Motor neuron (in vitro differentiated cells): Measurements from ENCODE around the gene RAPGEF1. TPM values are rescaled to one million over a fixed set of nuclear protein-coding genes. Genes with fewer than 3 reads are reported as not detected.
A peak's percentile ranks its signal among the peaks of the same experiment; 100 is the strongest.
"Not testable (repeated sequence)": the region's sequence is repeated elsewhere in the genome, so short reads cannot be mapped to it uniquely, and the experiment has no call there.

ENCODE experiments used
- ATAC-seq, 8 experiments: fragments of 200-7000 bp; cut with Tn5 transposase; replicated peaks in 6 of 8; 2 replicates each; pipeline ENCODE4 v1.8.0; 2021; ENCODE audit warnings: mild to moderate bottlenecking in 8 of 8, moderate library complexity in 8 of 8
- H3K27ac ChIP-seq, 2 donors: fragments of 250-450 bp; sonication (Bioruptor Pico); 2 replicates each; pipeline ENCODE4 v1.9.0; 2021; ENCODE audit warnings: antibody characterized with exemption in 2 of 2, mild to moderate bottlenecking in 2 of 2, moderate library complexity in 1 of 2
- H3K4me1 ChIP-seq, 2 donors: fragments of 250-450 bp; sonication (Bioruptor Pico); replicated peaks in 1 of 2; 2 replicates each; pipeline ENCODE4 v1.6.1; 2021; ENCODE audit warnings: antibody characterized with exemption in 2 of 2, mild to moderate bottlenecking in 2 of 2, moderate library complexity in 1 of 2
- H3K4me3 ChIP-seq, 5 donors: fragments of 250-450 bp; sonication (Bioruptor Pico); 2 replicates each; pipeline ENCODE4 v1.9.0; 2021; ENCODE audit warnings: antibody characterized with exemption in 5 of 5, mild to moderate bottlenecking in 5 of 5, moderate library complexity in 4 of 5
- WGBS, 10 experiments: fragments of 450-650 bp; shearing (Covaris generic); methylation state at CpG; one replicate each; pipeline ENCODE4 v1.0.0; 2022; 5-methylcytosine and 5-hydroxymethylcytosine counted together
- in situ Hi-C, 9 experiments: fragments of 400-800 bp; cut with MboI; loops; one replicate each; pipeline ENCODE4 v1.15.0; 2021; ENCODE audit warnings: low sequenced_read_pairs in 9 of 9, low pct_unique_long_range_greater_than_20kb in 2 of 9; ENCODE audit not compliant: unreplicated experiment in 9 of 9
- total RNA-seq, 8 experiments: library from RNA; unstranded; fragments of 300-600 nt; gene quantifications; 2 replicates each; pipeline versions ENCODE4 v1.2.3 to v1.2.4, GENCODE V29; 2022

RAPGEF1 gene
- total RNA-seq, 8 experiments from 2014 or later: 15.4 to 42.0 (median 24.9) TPM

GRCh38 chr9:131656356-131657036, 83.4 kb downstream of the RAPGEF1 start:
- no peak overlapping the region for H3K4me3 ChIP-seq
- H3K4me1 ChIP-seq: peaks cover 10 to 37% of the 10 kb centered on the region in 2 donors
- in situ Hi-C loops: no loop called here
- WGBS, 10 experiments: 33 to 89% (median 76%) methylated on average over 1 to 9 of the region's 9 CpGs; no CpG with 5 or more reads in 4 of the 10 experiments
- ATAC-seq: peak in 5 of 8 experiments; percentile 29 to 76 (median 58)
- H3K27ac ChIP-seq: no peak overlapping the region

- 60 to 100% (median 88%) methylated on average over 1 to 4 of the region's 5 CpGs; no CpG with 5 or more reads in 2 of the 10 experiments for WGBS, 10 experiments
- in situ Hi-C loops, H3K27ac ChIP-seq, ATAC-seq, H3K4me3 ChIP-seq: not testable (repeated sequence)
- H3K4me1 ChIP-seq: peaks cover 0 to 24% of the 10 kb centered on the region in 2 donors
Observed at GRCh38 chr9:131654369-131654768, 85.5 kb downstream of the RAPGEF1 start.

- in situ Hi-C loops: no loop called here
- no peak for ATAC-seq
- Histone ChIP-seq H3K4me1 (peaks cover 0 to 4% of the 10 kb centered on the region in 2 donors), H3K4me3 (no peak overlapping the region), H3K27ac (no peak overlapping the region)
- WGBS, 10 experiments: 29 to 100% (median 96%) methylated on average over 1 to 3 of the region's 3 CpGs; no CpG with 5 or more reads in 1 of the 10 experiments
Observed at GRCh38 chr9:131651599-131651998, 88.3 kb downstream of the RAPGEF1 start.

- Histone ChIP-seq H3K27ac (no peak overlapping the region), H3K4me3 (no peak overlapping the region), H3K4me1 (no peaks in the 10 kb centered on the region)
- WGBS, 10 experiments: 75 to 100% (median 96%) methylated on average over 1 to 2 of the region's 2 CpGs; no CpG with 5 or more reads in 4 of the 10 experiments
- in situ Hi-C loops: no loop called here
- no peak for ATAC-seq
Observed at GRCh38 chr9:131651160-131651559, 88.7 kb downstream of the RAPGEF1 start.

GRCh38 chr9:131650254-131650653, 89.6 kb downstream of the RAPGEF1 start:
- Histone ChIP-seq H3K4me1 (peaks cover 0 to under 1% of the 10 kb centered on the region in 2 donors), H3K27ac (no peak overlapping the region), H3K4me3 (no peak overlapping the region)
- whole genome bisulfite sequencing, 10 experiments: 7 to 94% (median 69%) methylated on average over 1 to 3 of the region's 4 CpGs; no CpG with 5 or more reads in 2 of the 10 experiments
- in situ Hi-C loops: no loop called here
- ATAC-seq: peak in 5 of 8 experiments; percentile 26 to 96 (median 77)

- peaks cover 3 to 5% of the 10 kb centered on the region in 2 donors for H3K4me1 ChIP-seq
- peak in 1 of 8 experiments; percentile 8 for ATAC-seq
- no peak overlapping the region for H3K27ac ChIP-seq
- 40 to 100% (median 87%) methylated on average over 1 to 5 of the region's 6 CpGs; no CpG with 5 or more reads in 2 of the 10 experiments for WGBS, 10 experiments
- H3K4me3 ChIP-seq: no peak overlapping the region
- in situ Hi-C loops: no loop called here
Observed at GRCh38 chr9:131649646-131650045, 90.2 kb downstream of the RAPGEF1 start.

- Histone ChIP-seq H3K4me3 (no peak overlapping the region), H3K4me1 (peaks cover 3 to 5% of the 10 kb centered on the region in 2 donors), H3K27ac (no peak overlapping the region)
- peak in 6 of 8 experiments; percentile 22 to 91 (median 84) for ATAC-seq
- in situ Hi-C loops: no loop called here
- WGBS, 10 experiments: 25 to 96% (median 80%) methylated on average over 1 to 9 of the region's 13 CpGs; no CpG with 5 or more reads in 1 of the 10 experiments
Observed at GRCh38 chr9:131645078-131645776, 94.6 kb downstream of the RAPGEF1 start.

- no peak for ATAC-seq
- in situ Hi-C loops: no loop called here
- Histone ChIP-seq H3K4me1 (peaks cover 5% of the 10 kb centered on the region in 2 donors), H3K4me3 (no peak overlapping the region), H3K27ac (no peak overlapping the region)
- WGBS, 10 experiments: 78 to 100% (median 86%) methylated on average over 1 to 11 of the region's 13 CpGs; no CpG with 5 or more reads in 3 of the 10 experiments
Observed at GRCh38 chr9:131642496-131643083, 97.3 kb downstream of the RAPGEF1 start.

GRCh38 chr9:131641618-131642495, 98.0 kb downstream of the RAPGEF1 start:
- Histone ChIP-seq H3K27ac (no peak overlapping the region), H3K4me1 (peaks cover 5% of the 10 kb centered on the region in 2 donors), H3K4me3 (no peak overlapping the region)
- 57 to 96% (median 91%) methylated on average over 5 to 17 of the region's 18 CpGs for WGBS, 10 experiments
- in situ Hi-C loops: no loop called here
- ATAC-seq: peak in 3 of 8 experiments; percentile 27 to 65 (median 41)

GRCh38 chr9:131640438-131641137, 99.3 kb downstream of the RAPGEF1 start:
- in situ Hi-C loops: no loop called here
- peak in 3 of 8 experiments; percentile 23 to 60 (median 26) for ATAC-seq
- 71 to 100% (median 88%) methylated on average over 1 to 10 of the region's 11 CpGs; no CpG with 5 or more reads in 2 of the 10 experiments for WGBS, 10 experiments

GRCh38 chr9:131639769-131640437, 100.0 kb downstream of the RAPGEF1 start:
- WGBS, 10 experiments: 44 to 95% (median 83%) methylated on average over 2 to 7 of the region's 9 CpGs
- no peak for ATAC-seq
- in situ Hi-C loops: no loop called here

More at GRCh38 chr9:131640438-131641137, 99.3 kb downstream of the RAPGEF1 start:
- Histone ChIP-seq H3K27ac (no peak overlapping the region), H3K4me3 (no peak overlapping the region), H3K4me1 (peaks cover 5 to 6% of the 10 kb centered on the region in 2 donors)

More at GRCh38 chr9:131639769-131640437, 100.0 kb downstream of the RAPGEF1 start:
- no peak overlapping the region for H3K27ac ChIP-seq
- H3K4me3 ChIP-seq: no peak overlapping the region
- H3K4me1 ChIP-seq: peaks cover 2 to 7% of the 10 kb centered on the region in 2 donors
